HFFc6 (cell line): ENCODE results near the gene OLA1. TPM values are rescaled to one million over a fixed set of nuclear protein-coding genes. Genes with fewer than 3 reads are reported as not detected.
A peak's percentile ranks its signal among the peaks of the same experiment; 100 is the strongest.

Source experiments
- DNase-seq: peaks from one replicate; pipeline ENCODE4 v3.0.0-alpha.2; 2018
- H3K27ac Mint-ChIP-seq: 2 replicates; pipeline ENCODE4 v1.8.0; 2020; ENCODE audit warnings: mild to moderate bottlenecking, mixed read lengths
- H3K27me3 Mint-ChIP-seq: 2 replicates; pipeline ENCODE4 v1.8.0; 2021; ENCODE audit warnings: mild to moderate bottlenecking, moderate library complexity, mixed read lengths; ENCODE audit not compliant: insufficient read depth
- H3K36me3 Mint-ChIP-seq: 2 replicates; pipeline ENCODE4 v1.8.0; 2021; ENCODE audit warnings: low read depth, mixed read lengths
- H3K4me1 Mint-ChIP-seq: 2 replicates; pipeline ENCODE4 v1.8.0; 2020; ENCODE audit warnings: low read depth, mixed read lengths
- H3K4me3 Mint-ChIP-seq: 2 replicates; pipeline ENCODE4 v1.8.0; 2020; ENCODE audit warnings: mild to moderate bottlenecking, moderate library complexity, mixed read lengths
- H3K9me3 Mint-ChIP-seq: 2 replicates; pipeline ENCODE4 v1.8.0; 2020; ENCODE audit warnings: mild to moderate bottlenecking, mixed read lengths
- total RNA-seq, 6 experiments: library from RNA; stranded (reverse); fragmentation: NEBNext Ultra II Directional; extraction: Animal tissue kit (Norgen Biotek cat#: 25700); gene quantifications; 2 replicates in 1 of 6; 3 replicates in 5 of 6; pipeline ENCODE4 v1.2.3, GENCODE V29; 2021
- TF ChIP-seq, protein P1 (sequence below): fragments of 200-600 bp; sonication (generic); IDR thresholded peaks from 2 replicates; pipeline ENCODE4 v1.5.0; 2021; ENCODE audit warnings: antibody characterized with exemption, mild to moderate bottlenecking

The OLA1 gene
- total RNA-seq, 6 experiments from 2014 or later, result 105 to 123 (median 106) TPM

DNA sequence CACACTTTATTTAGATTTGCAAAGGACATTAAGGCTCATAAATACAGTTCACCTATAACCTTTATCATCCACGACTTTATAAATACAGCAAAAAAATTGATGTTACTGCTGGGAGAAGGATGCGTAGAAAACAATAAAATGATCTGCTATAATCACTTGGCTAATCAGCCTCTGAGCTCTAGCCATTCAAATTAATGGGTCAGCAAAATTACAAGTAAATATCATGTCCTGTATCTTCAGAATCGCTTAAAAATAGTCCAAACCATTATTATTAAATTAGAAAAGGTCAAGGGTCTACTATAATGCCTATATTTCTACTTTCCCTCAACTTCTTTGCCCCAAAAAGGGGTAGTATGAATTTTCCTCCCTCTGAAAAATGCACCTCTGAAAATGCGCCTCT, 40.3 kb downstream of the OLA1 start:
- Mint-ChIP-seq H3K9me3 (no peaks in the 10 kb centered on the region), H3K27me3 (no peaks in the 10 kb centered on the region; the same call in 1 of the 2 replicates), H3K27ac (no peak overlapping the region), H3K4me1 (peaks cover 16% of the 10 kb centered on the region), H3K36me3 (no peaks in the 10 kb centered on the region), H3K4me3 (no peak overlapping the region)
- TF ChIP-seq, protein P1, sequence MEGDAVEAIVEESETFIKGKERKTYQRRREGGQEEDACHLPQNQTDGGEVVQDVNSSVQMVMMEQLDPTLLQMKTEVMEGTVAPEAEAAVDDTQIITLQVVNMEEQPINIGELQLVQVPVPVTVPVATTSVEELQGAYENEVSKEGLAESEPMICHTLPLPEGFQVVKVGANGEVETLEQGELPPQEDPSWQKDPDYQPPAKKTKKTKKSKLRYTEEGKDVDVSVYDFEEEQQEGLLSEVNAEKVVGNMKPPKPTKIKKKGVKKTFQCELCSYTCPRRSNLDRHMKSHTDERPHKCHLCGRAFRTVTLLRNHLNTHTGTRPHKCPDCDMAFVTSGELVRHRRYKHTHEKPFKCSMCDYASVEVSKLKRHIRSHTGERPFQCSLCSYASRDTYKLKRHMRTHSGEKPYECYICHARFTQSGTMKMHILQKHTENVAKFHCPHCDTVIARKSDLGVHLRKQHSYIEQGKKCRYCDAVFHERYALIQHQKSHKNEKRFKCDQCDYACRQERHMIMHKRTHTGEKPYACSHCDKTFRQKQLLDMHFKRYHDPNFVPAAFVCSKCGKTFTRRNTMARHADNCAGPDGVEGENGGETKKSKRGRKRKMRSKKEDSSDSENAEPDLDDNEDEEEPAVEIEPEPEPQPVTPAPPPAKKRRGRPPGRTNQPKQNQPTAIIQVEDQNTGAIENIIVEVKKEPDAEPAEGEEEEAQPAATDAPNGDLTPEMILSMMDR, result no peak
- no peak for DNase-seq

DNA sequence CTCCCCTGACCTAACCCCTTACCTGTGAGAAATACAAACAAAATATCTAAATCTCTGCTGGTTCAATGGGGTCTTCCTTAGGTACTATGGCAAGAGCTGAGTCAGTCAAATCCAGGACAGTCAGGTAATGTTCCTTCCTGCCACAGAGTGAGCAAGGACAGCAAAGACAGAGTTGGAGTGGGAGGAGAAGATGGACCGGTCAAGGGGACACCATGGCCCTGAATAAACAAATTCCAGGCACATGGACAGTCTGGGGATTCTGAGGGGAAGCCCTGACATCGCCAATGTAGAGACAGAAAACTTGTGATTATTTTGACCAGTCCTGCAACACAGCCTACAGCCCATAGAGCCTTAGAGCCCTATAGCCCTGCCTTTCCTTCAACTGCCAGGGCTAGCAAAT, 42.8 kb downstream of the OLA1 start:
- Mint-ChIP-seq H3K36me3 (no peaks in the 10 kb centered on the region), H3K27ac (no peak overlapping the region), H3K4me3 (no peak overlapping the region), H3K27me3 (no peaks in the 10 kb centered on the region; the same call in 1 of the 2 replicates), H3K4me1 (peaks cover 16% of the 10 kb centered on the region), H3K9me3 (no peaks in the 10 kb centered on the region)
- DNase-seq, result no peak
- TF ChIP-seq, protein P1, result no peak

DNA sequence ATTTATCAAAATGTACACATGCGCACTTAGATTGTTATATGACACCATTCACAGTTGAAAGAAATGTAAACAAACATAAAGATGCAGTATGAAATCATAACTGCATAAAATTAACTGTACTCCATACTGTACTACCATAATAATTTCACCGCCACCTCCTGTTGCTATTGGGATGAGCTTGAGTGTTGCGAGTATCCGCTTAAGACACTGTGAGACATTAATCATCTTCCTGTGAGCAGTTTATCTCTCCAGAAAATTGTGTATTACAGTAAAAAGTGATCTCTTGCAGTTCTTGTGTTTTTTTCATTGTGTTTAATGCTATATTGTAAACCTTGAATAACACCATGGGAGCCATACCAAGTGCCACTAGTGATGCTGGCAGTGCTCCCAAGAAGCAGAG, 46.1 kb downstream of the OLA1 start:
- no peak for DNase-seq
- no peaks in the 10 kb centered on the region for H3K36me3 Mint-ChIP-seq
- TF ChIP-seq, protein P1, result no peak
- H3K4me3 Mint-ChIP-seq, result no peak overlapping the region
- H3K4me1 Mint-ChIP-seq, result peaks cover 26% of the 10 kb centered on the region
- no peaks in the 10 kb centered on the region for H3K9me3 Mint-ChIP-seq
- no peak overlapping the region for H3K27ac Mint-ChIP-seq
- no peaks in the 10 kb centered on the region for H3K27me3 Mint-ChIP-seq

DNA sequence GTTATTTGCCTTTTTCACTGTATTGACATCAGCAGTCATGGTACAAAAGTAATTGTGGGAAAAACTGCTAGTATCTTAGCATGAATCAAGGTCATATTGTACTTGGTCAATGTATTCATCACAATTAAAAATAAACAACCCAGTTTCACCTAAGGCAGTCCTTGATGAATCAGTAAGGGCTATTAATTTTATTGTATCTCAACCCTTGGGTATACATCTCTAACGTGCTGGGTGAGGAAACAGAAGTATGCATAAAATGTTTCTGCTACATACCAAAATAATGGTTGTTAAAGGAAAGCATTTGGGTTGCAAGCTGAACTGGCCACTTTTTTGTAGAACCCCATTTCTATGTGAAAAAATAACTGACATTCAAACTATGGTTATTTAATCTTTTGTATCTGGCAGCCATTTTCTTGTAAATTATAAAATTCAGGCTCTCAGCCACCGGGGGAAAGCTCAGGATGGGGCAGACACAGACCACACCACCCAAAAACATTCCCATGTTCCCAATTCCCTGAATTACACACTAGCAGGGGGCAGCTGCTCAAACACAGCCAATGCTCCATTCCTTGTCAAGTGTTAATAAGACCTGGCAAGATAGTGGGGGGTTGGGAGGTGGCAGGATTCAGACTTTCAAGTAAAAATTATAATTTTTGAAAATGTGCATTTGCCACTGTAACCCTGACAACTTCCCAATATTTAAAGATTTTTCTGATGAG, 49.3 kb downstream of the OLA1 start:
- peak; percentile 59 for DNase-seq
- no peak overlapping the region; the same call in 1 of the 2 replicates for H3K4me3 Mint-ChIP-seq
- peak overlapping the region; percentile 59 for H3K27ac Mint-ChIP-seq
- TF ChIP-seq, protein P1, result no peak; the same call in 1 of the 2 replicates
- H3K27me3 Mint-ChIP-seq, result no peaks in the 10 kb centered on the region
- no peaks in the 10 kb centered on the region for H3K9me3 Mint-ChIP-seq
- H3K36me3 Mint-ChIP-seq, result peaks cover 9% of the 10 kb centered on the region
- peaks cover 21% of the 10 kb centered on the region for H3K4me1 Mint-ChIP-seq

DNA sequence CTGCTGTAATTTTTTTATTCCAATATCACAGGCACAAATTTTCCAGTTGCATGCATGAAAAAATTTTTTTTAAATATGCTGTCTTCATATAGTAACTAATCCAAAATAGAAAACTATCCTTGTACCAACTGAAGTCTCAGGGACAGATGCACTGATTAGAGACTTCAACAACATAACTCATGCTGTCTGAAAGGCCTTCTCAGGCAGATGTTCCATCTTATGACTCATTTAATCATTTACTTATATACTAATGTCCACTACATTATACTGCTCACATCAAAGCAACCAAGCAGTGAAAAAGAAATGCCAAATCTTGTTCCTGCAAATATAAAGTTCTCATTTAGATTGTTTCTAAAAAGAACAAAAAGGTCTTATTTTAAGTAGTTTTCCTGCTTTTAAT, 53.1 kb downstream of the OLA1 start:
- Mint-ChIP-seq H3K4me1 (peaks cover 21% of the 10 kb centered on the region), H3K27me3 (no peaks in the 10 kb centered on the region), H3K36me3 (peaks cover 24% of the 10 kb centered on the region), H3K4me3 (no peak overlapping the region), H3K9me3 (no peaks in the 10 kb centered on the region), H3K27ac (no peak overlapping the region)
- TF ChIP-seq, protein P1, result no peak
- no peak for DNase-seq
